HCT116 (cell line): ENCODE results near the gene SYDE2. TPM values are rescaled to one million over a fixed set of nuclear protein-coding genes. Genes with fewer than 3 reads are reported as not detected.
"Not testable (repeated sequence)": the region's sequence is repeated elsewhere in the genome, so short reads cannot be mapped to it uniquely, and the experiment has no call there.

Experiments used
- ATAC-seq: fragments of 200-7000 bp; cut with Tn5 transposase; 2 replicates; pipeline ENCODE4 v1.9.1; 2020; ENCODE audit warnings: mild to moderate bottlenecking, moderate library complexity
- BruUV-seq: library from RNA; stranded (reverse); fragments of 400-500 nt; replicated peaks from 2 replicates; lab custom pipeline; 2021; lab: Mats Ljungman, UMichigan
- CTCF ChIA-PET: fragments of 300-600 bp; sonication (Branson Sonifier 250); formaldehyde crosslinking; loops from one replicate; lab custom pipeline; 2021; ENCODE audit warnings: antibody characterized with exemption; lab: Charles Lee
- POLR2A ChIA-PET: fragments of 300-600, 350-600 bp; sonication (Branson Sonifier 250); formaldehyde crosslinking; loops from one replicate; lab custom pipeline; 2021; ENCODE audit warnings: antibody characterized with exemption; lab: Charles Lee
- RAD21 ChIA-PET, 2 experiments: fragments of 300-600 bp; sonication (Branson Sonifier 250); formaldehyde crosslinking; loops; one replicate each; lab custom pipeline; 2023; ENCODE audit warnings: low total read pairs in 2 of 2; ENCODE audit not compliant: uncharacterized antibody in 2 of 2, unreplicated experiment in 2 of 2, low non-redundant PET in 1 of 2; lab: Charles Lee
- DNase-seq: peaks from one replicate; pipeline ENCODE4 v3.0.0-alpha.2; 2010; ENCODE audit warnings: low read depth, low spot score
- H2AFZ ChIP-seq: fragments of 200-600 bp; shearing (Covaris generic), sonication (generic); 2 replicates; pipeline ENCODE4 v1.6.1; 2017; ENCODE audit warnings: low read depth, mixed run types, mixed read lengths, antibody characterized with exemption, low read length; ENCODE audit not compliant: poor library complexity, severe bottlenecking
- H3K27ac ChIP-seq: 2 replicates; pipeline ENCODE4 v1.5.1; 2012; ENCODE audit warnings: low read depth, low read length
- H3K27me3 ChIP-seq: fragments of 200-600 bp; sonication (generic); 2 replicates; pipeline ENCODE4 v1.6.1; 2016; ENCODE audit warnings: mixed run types, low read length, mixed read lengths; ENCODE audit not compliant: insufficient read depth
- H3K36me3 ChIP-seq, 2 experiments: fragments of 200-500 bp in 1 of 2; fragments of 200-600 bp in 1 of 2; sonication (Bioruptor generic) in 1 of 2; sonication (generic) in 1 of 2; 2 replicates each; pipeline versions ENCODE4 v1.5.1 to v1.6.1; 2014 to 2016; ENCODE audit warnings: low read length in 2 of 2, inconsistent platforms in 1 of 2, mixed read lengths in 1 of 2, mixed run types in 1 of 2; ENCODE audit not compliant: insufficient read depth in 2 of 2, control insufficient read depth in 1 of 2
- H3K4me1 ChIP-seq, 2 experiments: fragments of 200-600 bp in 1 of 2; sonication (generic) in 1 of 2; 2 replicates each; pipeline versions ENCODE4 v1.5.1 to v1.6.1; 2012 to 2017; ENCODE audit warnings: low read length in 2 of 2, inconsistent platforms in 1 of 2, mild to moderate bottlenecking in 1 of 2, mixed read lengths in 1 of 2, mixed run types in 1 of 2, moderate library complexity in 1 of 2; ENCODE audit not compliant: insufficient read depth in 2 of 2, control insufficient read depth in 1 of 2
- H3K4me2 ChIP-seq: fragments of 200-600 bp; sonication (generic); 2 replicates; pipeline ENCODE4 v1.6.1; 2017; ENCODE audit warnings: mixed run types, low read length, mixed read lengths
- H3K4me3 ChIP-seq, 2 experiments: fragments of 200-600 bp in 1 of 2; sonication (generic) in 1 of 2; replicated peaks in 1 of 2; 2 replicates each; pipeline ENCODE4 v1.5.1; 2011 to 2016; ENCODE audit warnings: low read length in 2 of 2, control low read depth in 1 of 2, low read depth in 1 of 2, mild to moderate bottlenecking in 1 of 2, mixed read lengths in 1 of 2, mixed run types in 1 of 2
- H3K79me2 ChIP-seq: fragments of 200-600 bp; sonication (generic); 2 replicates; pipeline ENCODE4 v1.6.1; 2017; ENCODE audit warnings: mild to moderate bottlenecking, mixed run types, low read length, moderate library complexity, mixed read lengths; ENCODE audit not compliant: insufficient read depth
- H3K9ac ChIP-seq: fragments of 200-600 bp; sonication (generic); 2 replicates; pipeline ENCODE4 v1.6.1; 2016; ENCODE audit warnings: low read length, mixed read lengths
- H3K9me2 ChIP-seq: fragments of 200-600 bp; sonication (generic), shearing (Covaris generic); 2 replicates; pipeline ENCODE4 v1.6.1; 2017; ENCODE audit warnings: mixed run types, mild to moderate bottlenecking, moderate library complexity; ENCODE audit not compliant: insufficient read depth
- H3K9me3 ChIP-seq, 2 experiments: fragments of 200-500 bp in 1 of 2; fragments of 200-600 bp in 1 of 2; sonication (Bioruptor generic) in 1 of 2; sonication (generic) in 1 of 2; 2 replicates each; pipeline ENCODE4 v1.6.1; 2014 to 2017; ENCODE audit warnings: low read length in 2 of 2, mixed read lengths in 2 of 2, inconsistent platforms in 1 of 2, low read depth in 1 of 2, mild to moderate bottlenecking in 1 of 2, mixed run types in 1 of 2, moderate library complexity in 1 of 2; ENCODE audit not compliant: control insufficient read depth in 1 of 2, insufficient read depth in 1 of 2
- H4K20me1 ChIP-seq: fragments of 200-600 bp; sonication (generic), shearing (Covaris generic); 2 replicates; pipeline ENCODE4 v1.6.1; 2017; ENCODE audit warnings: mixed run types, mild to moderate bottlenecking, moderate library complexity; ENCODE audit not compliant: insufficient read depth
- CTCF ChIP-seq, 3 experiments: fragments of 200-600 bp in 1 of 3; sonication (generic) in 1 of 3; IDR thresholded peaks in 2 of 3; conservative IDR thresholded peaks in 1 of 3; 2 replicates each; pipeline ENCODE4 v1.5.1; 2012 to 2017; ENCODE audit warnings: low read depth in 2 of 3, low read length in 2 of 3, antibody characterized with exemption in 1 of 3, borderline replicate concordance in 1 of 3, control low read depth in 1 of 3, mild to moderate bottlenecking in 1 of 3, mixed read lengths in 1 of 3, mixed run types in 1 of 3, moderate library complexity in 1 of 3; ENCODE audit not compliant: insufficient read depth in 1 of 3
- ELF1 ChIP-seq: IDR thresholded peaks from 2 replicates; pipeline ENCODE4 v1.6.1; 2012; ENCODE audit warnings: low read depth, borderline replicate concordance
- EZH2phosphoT487 ChIP-seq: fragments of 200-600 bp; IDR thresholded peaks from 2 replicates; pipeline ENCODE4 v1.6.1; 2018; ENCODE audit warnings: antibody characterized with exemption, borderline replicate concordance
- SP1 ChIP-seq: IDR thresholded peaks from 2 replicates; pipeline ENCODE4 v1.6.1; 2012; ENCODE audit warnings: low read depth
- TCF7L2 ChIP-seq: IDR thresholded peaks from 2 replicates; pipeline ENCODE4 v1.7.0; 2011; ENCODE audit warnings: borderline replicate concordance, inconsistent platforms; ENCODE audit not compliant: insufficient read depth, insufficient read length; ENCODE audit errors: extremely low read depth
- YY1 ChIP-seq: IDR thresholded peaks from 2 replicates; pipeline ENCODE4 v1.6.1; 2011; ENCODE audit warnings: low read length, low read depth, moderate library complexity, mild to moderate bottlenecking; ENCODE audit not compliant: insufficient replicate concordance; ENCODE audit errors: extremely low read depth
- intact Hi-C: fragments of 100-400 bp; cut with micrococcal nuclease; formaldehyde crosslinking; loops from 2 replicates; pipeline ENCODE4 v1.10.0; 2022
- total RNA-seq: library from RNA; stranded (reverse); gene quantifications from one replicate; pipeline ENCODE4 v1.2.1, GENCODE V29; 2021; ENCODE audit not compliant: unreplicated experiment

SYDE2 gene
- total RNA-seq, 1 experiment from 2014 or later, result 5.3 TPM

DNA sequence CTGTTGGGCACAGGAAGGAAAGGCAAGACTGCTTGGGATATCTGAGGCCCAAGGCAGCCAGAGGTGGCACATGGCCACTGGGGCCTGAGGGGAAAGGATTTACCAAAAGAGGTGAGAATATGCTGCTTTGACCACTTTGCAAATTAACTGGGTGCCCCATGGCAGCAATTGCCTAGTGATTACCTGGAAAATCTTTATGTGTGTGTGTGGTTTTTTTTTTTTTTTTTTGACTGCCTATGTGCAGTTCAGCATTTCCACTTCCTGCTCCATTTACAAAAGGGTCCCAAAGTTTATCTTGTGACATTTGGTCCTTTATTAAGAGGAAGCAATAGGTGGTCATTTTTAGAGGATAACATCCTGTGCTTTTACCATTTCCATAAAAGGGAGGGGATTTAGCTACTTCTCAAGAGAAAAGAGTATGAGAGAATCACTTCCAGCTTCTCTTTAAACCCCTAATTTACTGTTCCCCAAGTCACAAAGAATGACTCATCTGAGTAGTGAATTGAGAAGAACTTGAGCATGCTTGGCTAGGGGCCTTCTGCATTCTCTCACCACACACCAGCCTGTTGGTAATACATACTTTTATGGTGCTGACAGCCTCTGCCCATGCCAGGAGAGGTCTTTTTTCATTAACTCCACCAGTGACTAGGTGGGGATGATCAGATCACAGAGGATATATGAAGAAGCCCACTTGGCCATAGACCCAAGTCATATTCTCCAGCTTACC lies 52.1 kb downstream of the SYDE2 start:
- H3K27me3 ChIP-seq, result no peaks in the 10 kb centered on the region
- H2AFZ ChIP-seq, result no peak overlapping the region
- TF ChIP-seq TCF7L2, result no peak
- TF ChIP-seq EZH2phosphoT487, result no peak
- TF ChIP-seq YY1, result no peak
- no peak for TF ChIP-seq SP1
- no peak for TF ChIP-seq ELF1
- intact Hi-C loops, result no loop called here
- H3K27ac ChIP-seq, result no peak overlapping the region
- H4K20me1 ChIP-seq, result no peaks in the 10 kb centered on the region
- H3K4me3 ChIP-seq, result no peak overlapping the region
- POLR2A ChIA-PET, result no interaction called here
- no peaks in the 10 kb centered on the region; the same call in 1 of the 2 replicates for H3K9me2 ChIP-seq
- CTCF ChIA-PET, result interaction anchor here (0.6 kb wide), 1 partner anchor 13 kb away, joined by 3 read pairs; no protein-coding TSS in a partner anchor
- H3K9ac ChIP-seq, result no peak overlapping the region
- RAD21 ChIA-PET, result no interaction called here
- H3K4me1 ChIP-seq, result no peaks in the 10 kb centered on the region
- DNase-seq, result no peak
- no peaks in the 10 kb centered on the region for H3K36me3 ChIP-seq
- no TSS peak for BruUV-seq
- no peaks in the 10 kb centered on the region for H3K9me3 ChIP-seq
- no peak for ATAC-seq
- no peaks in the 10 kb centered on the region for H3K79me2 ChIP-seq
- no peak overlapping the region for H3K4me2 ChIP-seq

DNA sequence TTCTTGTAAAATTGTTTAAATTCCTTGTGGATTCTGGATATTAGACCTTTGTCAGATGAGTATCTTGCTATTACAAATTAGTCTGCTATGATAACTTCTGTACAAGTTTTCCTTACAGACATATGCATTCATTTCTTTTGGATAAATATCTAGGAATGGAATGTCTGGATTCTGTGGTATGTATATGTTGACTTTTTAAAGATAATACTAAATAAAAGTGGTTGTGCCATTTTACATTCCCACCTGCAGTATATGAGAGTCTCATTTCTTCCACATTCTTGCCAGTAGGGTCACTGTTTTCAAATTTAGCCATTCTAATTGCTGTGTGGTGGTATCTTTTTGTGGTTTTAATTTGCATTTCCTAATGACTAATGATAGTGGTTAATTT lies 53.9 kb downstream of the SYDE2 start:
- no peaks in the 10 kb centered on the region for H3K9me3 ChIP-seq
- intact Hi-C loops, result no loop called here
- TF ChIP-seq CTCF (IDR thresholded peaks at IDR 0.05 in 2 of 3, conservative IDR thresholded peaks at IDR 0.05 in 1 of 3; ENCODE audit: borderline replicate concordance in 1 of 3, insufficient read depth in 1 of 3, low read depth in 2 of 3, low read length in 2 of 3) (peak in 2 of 3 experiments; percentile 5 to 42; a peak in 2 of 6 replicates), ELF1 (no peak)
- H3K4me2 ChIP-seq, result no peak overlapping the region
- no peaks in the 10 kb centered on the region for H4K20me1 ChIP-seq
- BruUV-seq, result no TSS peak
- DNase-seq, result no peak
- no peaks in the 10 kb centered on the region for H3K4me1 ChIP-seq
- no peaks in the 10 kb centered on the region for H3K79me2 ChIP-seq
- RAD21 ChIA-PET, result no interaction called here
- POLR2A ChIA-PET, result no interaction called here
- no peaks in the 10 kb centered on the region; the same call in 1 of the 2 replicates for H3K9me2 ChIP-seq
- H3K4me3 ChIP-seq, result no peak overlapping the region
- no peak overlapping the region for H3K27ac ChIP-seq
- CTCF ChIA-PET, result interaction anchor here (0.6 kb wide), 1 partner anchor 12 kb away, joined by 3 read pairs; no protein-coding TSS in a partner anchor
- no peak overlapping the region for H2AFZ ChIP-seq
- no peaks in the 10 kb centered on the region for H3K36me3 ChIP-seq
- ATAC-seq, result no peak
- H3K9ac ChIP-seq, result no peak overlapping the region
- no peaks in the 10 kb centered on the region for H3K27me3 ChIP-seq

GRCh38 chr1:85146298-85146971 lies 54.4 kb downstream of the SYDE2 start:
- H3K4me3 ChIP-seq, H3K27me3 ChIP-seq, H3K4me1 ChIP-seq, H3K27ac ChIP-seq, H3K4me2 ChIP-seq, ATAC-seq, H3K9me2 ChIP-seq, H3K36me3 ChIP-seq, intact Hi-C loops, H3K9ac ChIP-seq, H2AFZ ChIP-seq, H3K9me3 ChIP-seq, DNase-seq, BruUV-seq, POLR2A ChIA-PET, H4K20me1 ChIP-seq, H3K79me2 ChIP-seq: not testable (repeated sequence)
- ChIA-PET CTCF (interaction anchor here (0.6 kb wide), 1 partner anchor 11 kb away, joined by 3 read pairs; no protein-coding TSS in a partner anchor), RAD21 (interaction anchor here in 1 of 2 experiments (0.6 kb wide), 1 partner anchor 15 kb away, joined by 3 read pairs; no protein-coding TSS in a partner anchor)
